Inferior parietal cortex (tissue), 1 donor: ENCODE data around the gene TENM4.

Experiments
- DNase-seq: peaks from one replicate; pipeline ENCODE4 v3.0.0-alpha.2; 2016; ENCODE audit errors: extremely low spot score

Gene TENM4

GRCh38 chr11:79026803-79027445 lies 413.9 kb downstream of the TENM4 start:
- no peak for DNase-seq

GRCh38 chr11:79025622-79026021 lies 415.2 kb downstream of the TENM4 start:
- no peak for DNase-seq

GRCh38 chr11:79025097-79025496 lies 415.7 kb downstream of the TENM4 start:
- DNase-seq = no peak

GRCh38 chr11:79022265-79022664 lies 418.6 kb downstream of the TENM4 start:
- DNase-seq = no peak

- DNase-seq = no peak
These were observed 419.2 kb downstream of the TENM4 start for GRCh38 chr11:79021601-79022000.

- DNase-seq = no peak
These were observed 420.9 kb downstream of the TENM4 start for GRCh38 chr11:79019975-79020374.

- DNase-seq = no peak
These were observed 421.6 kb downstream of the TENM4 start for GRCh38 chr11:79019277-79019676.

GRCh38 chr11:79018371-79018849 lies 422.4 kb downstream of the TENM4 start:
- DNase-seq = no peak

GRCh38 chr11:79017811-79018210 lies 423.0 kb downstream of the TENM4 start:
- no peak for DNase-seq

GRCh38 chr11:79013509-79013908 lies 427.3 kb downstream of the TENM4 start:
- no peak for DNase-seq

- no peak for DNase-seq
These were observed 429.5 kb downstream of the TENM4 start for GRCh38 chr11:79011357-79011756.

GRCh38 chr11:79007771-79008402 lies 432.9 kb downstream of the TENM4 start:
- no peak for DNase-seq

- DNase-seq = no peak
These were observed 434.0 kb downstream of the TENM4 start for GRCh38 chr11:79006854-79007253.

GRCh38 chr11:78996007-78996406 lies 444.8 kb downstream of the TENM4 start:
- DNase-seq = no peak

- no peak for DNase-seq
These were observed 445.7 kb downstream of the TENM4 start for GRCh38 chr11:78995171-78995570.

GRCh38 chr11:78993802-78994430 lies 446.9 kb downstream of the TENM4 start:
- DNase-seq = no peak

- DNase-seq = no peak
These were observed 449.1 kb downstream of the TENM4 start for GRCh38 chr11:78991681-78992080.

- no peak for DNase-seq
These were observed 450.6 kb downstream of the TENM4 start for GRCh38 chr11:78990261-78990660.

- DNase-seq = no peak
These were observed 453.1 kb downstream of the TENM4 start for GRCh38 chr11:78987748-78988147.

- no peak for DNase-seq
These were observed 454.5 kb downstream of the TENM4 start for GRCh38 chr11:78986305-78986704.

GRCh38 chr11:78985663-78986062 lies 455.2 kb downstream of the TENM4 start:
- DNase-seq = no peak

GRCh38 chr11:78982473-78982872 lies 458.4 kb downstream of the TENM4 start:
- no peak for DNase-seq

- no peak for DNase-seq
These were observed 459.7 kb downstream of the TENM4 start for GRCh38 chr11:78981153-78981552.
